HepG2 (cell line): ENCODE measurements around the gene TAF1C. TPM values are rescaled to one million over a fixed set of nuclear protein-coding genes. Genes with fewer than 3 reads are reported as not detected.

Experiments used
- ATM ChIP-seq: fragments of 450-650 bp; IDR thresholded peaks from 2 replicates; pipeline ENCODE4 v1.7.1; 2017; ENCODE audit warnings: mild to moderate bottlenecking, borderline replicate concordance
- CENPT ChIP-seq: sonication (generic); formaldehyde crosslinking; IDR thresholded peaks from 2 replicates; pipeline ENCODE4 v1.8.0; 2022; ENCODE audit warnings: low read depth, mild to moderate bottlenecking, moderate library complexity, missing genetic modification reagents
- HOXD1 ChIP-seq: sonication (generic); formaldehyde crosslinking; IDR thresholded peaks from 2 replicates; pipeline ENCODE4 v1.5.0; 2020; ENCODE audit warnings: missing genetic modification reagents
- KDM5B ChIP-seq: sonication (generic); formaldehyde crosslinking; IDR thresholded peaks from 2 replicates; pipeline ENCODE4 v1.4.0; 2020; ENCODE audit warnings: missing genetic modification reagents, mild to moderate bottlenecking, borderline replicate concordance
- NFYB ChIP-seq: sonication (generic); formaldehyde crosslinking; IDR thresholded peaks from 2 replicates; pipeline ENCODE4 v1.4.0; 2020; ENCODE audit warnings: missing genetic modification reagents
- ZNF549 ChIP-seq: sonication (generic); formaldehyde crosslinking; IDR thresholded peaks from 2 replicates; pipeline ENCODE4 v1.5.0; 2020; ENCODE audit warnings: missing genetic modification reagents
- ZNF670 ChIP-seq: sonication (generic); formaldehyde crosslinking; IDR thresholded peaks from 2 replicates; pipeline ENCODE4 v1.8.0; 2022; ENCODE audit warnings: mild to moderate bottlenecking, missing genetic modification reagents, borderline replicate concordance
- ZNF720 ChIP-seq: sonication (generic); formaldehyde crosslinking; IDR thresholded peaks from 2 replicates; pipeline ENCODE4 v1.4.0; 2020; ENCODE audit warnings: missing genetic modification reagents
- polyA plus RNA-seq, 8 experiments: library from polyadenylated mRNA; depleted of rRNA in 3 of 8; stranded (reverse) in 7 of 8; unstranded in 1 of 8; fragments of >200 nt; fragmentation: Illumina TruSeq in 4 of 8; extraction: Trizol in 4 of 8; gene quantifications; 2 replicates each; pipeline versions ENCODE4 v1.2.1 to v1.2.3, GENCODE V29; 2011 to 2016; ENCODE audit warnings: low read depth in 4 of 8, missing spikeins in 1 of 8, mixed read lengths in 1 of 8; ENCODE audit not compliant: insufficient read depth in 1 of 8
- total RNA-seq, 5 experiments: library from RNA; depleted of rRNA; stranded (reverse); fragments of >200 nt; fragmentation: Illumina TruSeq; extraction: Trizol; gene quantifications; 2 replicates each; pipeline ENCODE4 v1.2.3, GENCODE V29; 2016; ENCODE audit warnings: low read depth in 1 of 5
- TF ChIP-seq, protein P1 (sequence below): sonication (generic); formaldehyde crosslinking; conservative IDR thresholded peaks from 2 replicates; pipeline ENCODE4 v1.4.0; 2020; ENCODE audit warnings: missing genetic modification reagents
- TF ChIP-seq, protein P2 (sequence below): sonication (generic); formaldehyde crosslinking; IDR thresholded peaks from 2 replicates; pipeline ENCODE4 v1.5.0; 2020; ENCODE audit warnings: mild to moderate bottlenecking, missing genetic modification reagents, borderline replicate concordance
- TF ChIP-seq, protein P3 (sequence below): sonication (generic); formaldehyde crosslinking; IDR thresholded peaks from 2 replicates; pipeline ENCODE4 v1.4.0; 2020; ENCODE audit warnings: mild to moderate bottlenecking, missing genetic modification reagents
- TF ChIP-seq, protein P4 (sequence below): sonication (generic); formaldehyde crosslinking; IDR thresholded peaks from 2 replicates; pipeline ENCODE4 v1.4.0; 2020; ENCODE audit warnings: missing genetic modification reagents, borderline replicate concordance

The TAF1C gene
- total and polyA plus RNA-seq, 2 of the 13 experiments (the other 11 are each of a cell fraction or from before 2014, with no cell fraction given): 15.6 to 20.8 TPM

DNA sequence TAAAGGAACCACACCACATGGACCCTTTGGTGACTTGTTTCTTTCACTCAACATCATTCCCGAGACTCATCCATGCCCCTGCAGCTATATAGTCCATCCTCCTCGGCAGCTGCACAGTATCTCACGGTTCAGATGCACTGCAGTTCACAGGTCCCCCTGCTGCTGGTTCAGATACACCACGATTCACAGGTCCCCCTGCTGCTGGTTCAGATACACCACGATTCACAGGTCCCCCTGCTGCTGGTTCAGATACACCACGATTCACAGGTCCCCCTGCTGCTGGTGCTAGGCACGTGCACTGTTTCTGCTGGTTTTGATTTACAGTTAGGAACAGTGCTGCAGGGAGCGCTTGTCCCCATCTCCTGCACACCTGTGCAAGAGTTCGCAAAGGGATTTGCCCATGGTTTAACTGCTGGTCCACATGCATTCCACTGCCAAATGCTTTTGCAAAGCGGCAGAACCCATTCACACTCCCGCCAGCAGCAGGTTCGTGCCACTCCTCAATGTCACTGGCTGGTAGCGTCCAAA lies 45.6 kb downstream of the TAF1C start (continued):
- TF ChIP-seq, protein P1, sequence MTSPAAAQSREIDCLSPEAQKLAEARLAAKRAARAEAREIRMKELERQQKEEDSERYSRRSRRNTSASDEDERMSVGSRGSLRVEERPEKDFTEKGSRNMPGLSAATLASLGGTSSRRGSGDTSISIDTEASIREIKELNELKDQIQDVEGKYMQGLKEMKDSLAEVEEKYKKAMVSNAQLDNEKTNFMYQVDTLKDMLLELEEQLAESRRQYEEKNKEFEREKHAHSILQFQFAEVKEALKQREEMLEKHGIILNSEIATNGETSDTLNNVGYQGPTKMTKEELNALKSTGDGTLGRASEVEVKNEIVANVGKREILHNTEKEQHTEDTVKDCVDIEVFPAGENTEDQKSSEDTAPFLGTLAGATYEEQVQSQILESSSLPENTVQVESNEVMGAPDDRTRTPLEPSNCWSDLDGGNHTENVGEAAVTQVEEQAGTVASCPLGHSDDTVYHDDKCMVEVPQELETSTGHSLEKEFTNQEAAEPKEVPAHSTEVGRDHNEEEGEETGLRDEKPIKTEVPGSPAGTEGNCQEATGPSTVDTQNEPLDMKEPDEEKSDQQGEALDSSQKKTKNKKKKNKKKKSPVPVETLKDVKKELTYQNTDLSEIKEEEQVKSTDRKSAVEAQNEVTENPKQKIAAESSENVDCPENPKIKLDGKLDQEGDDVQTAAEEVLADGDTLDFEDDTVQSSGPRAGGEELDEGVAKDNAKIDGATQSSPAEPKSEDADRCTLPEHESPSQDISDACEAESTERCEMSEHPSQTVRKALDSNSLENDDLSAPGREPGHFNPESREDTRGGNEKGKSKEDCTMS (CRISPR knock-in tag): no peak
- TF ChIP-seq ZNF720 (no peak), ATM (no peak), KDM5B (CRISPR knock-in tag) (no peak), HOXD1 (no peak), NFYB (no peak), ZNF549 (CRISPR knock-in tag) (no peak), CENPT (no peak), ZNF670 (CRISPR knock-in tag) (no peak)
- TF ChIP-seq, protein P2, sequence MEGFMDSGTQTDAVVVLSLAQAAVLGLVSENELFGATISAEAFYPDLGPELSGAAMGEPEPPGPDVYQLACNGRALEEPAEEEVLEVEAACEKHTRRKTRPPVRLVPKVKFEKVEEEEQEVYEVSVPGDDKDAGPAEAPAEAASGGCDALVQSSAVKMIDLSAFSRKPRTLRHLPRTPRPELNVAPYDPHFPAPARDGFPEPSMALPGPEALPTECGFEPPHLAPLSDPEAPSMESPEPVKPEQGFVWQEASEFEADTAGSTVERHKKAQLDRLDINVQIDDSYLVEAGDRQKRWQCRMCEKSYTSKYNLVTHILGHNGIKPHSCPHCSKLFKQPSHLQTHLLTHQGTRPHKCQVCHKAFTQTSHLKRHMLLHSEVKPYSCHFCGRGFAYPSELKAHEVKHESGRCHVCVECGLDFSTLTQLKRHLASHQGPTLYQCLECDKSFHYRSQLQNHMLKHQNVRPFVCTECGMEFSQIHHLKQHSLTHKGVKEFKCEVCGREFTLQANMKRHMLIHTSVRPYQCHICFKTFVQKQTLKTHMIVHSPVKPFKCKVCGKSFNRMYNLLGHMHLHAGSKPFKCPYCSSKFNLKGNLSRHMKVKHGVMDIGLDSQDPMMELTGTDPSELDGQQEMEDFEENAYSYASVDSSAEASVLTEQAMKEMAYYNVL: no peak; the same call in 1 of the 2 replicates
- TF ChIP-seq, protein P3, sequence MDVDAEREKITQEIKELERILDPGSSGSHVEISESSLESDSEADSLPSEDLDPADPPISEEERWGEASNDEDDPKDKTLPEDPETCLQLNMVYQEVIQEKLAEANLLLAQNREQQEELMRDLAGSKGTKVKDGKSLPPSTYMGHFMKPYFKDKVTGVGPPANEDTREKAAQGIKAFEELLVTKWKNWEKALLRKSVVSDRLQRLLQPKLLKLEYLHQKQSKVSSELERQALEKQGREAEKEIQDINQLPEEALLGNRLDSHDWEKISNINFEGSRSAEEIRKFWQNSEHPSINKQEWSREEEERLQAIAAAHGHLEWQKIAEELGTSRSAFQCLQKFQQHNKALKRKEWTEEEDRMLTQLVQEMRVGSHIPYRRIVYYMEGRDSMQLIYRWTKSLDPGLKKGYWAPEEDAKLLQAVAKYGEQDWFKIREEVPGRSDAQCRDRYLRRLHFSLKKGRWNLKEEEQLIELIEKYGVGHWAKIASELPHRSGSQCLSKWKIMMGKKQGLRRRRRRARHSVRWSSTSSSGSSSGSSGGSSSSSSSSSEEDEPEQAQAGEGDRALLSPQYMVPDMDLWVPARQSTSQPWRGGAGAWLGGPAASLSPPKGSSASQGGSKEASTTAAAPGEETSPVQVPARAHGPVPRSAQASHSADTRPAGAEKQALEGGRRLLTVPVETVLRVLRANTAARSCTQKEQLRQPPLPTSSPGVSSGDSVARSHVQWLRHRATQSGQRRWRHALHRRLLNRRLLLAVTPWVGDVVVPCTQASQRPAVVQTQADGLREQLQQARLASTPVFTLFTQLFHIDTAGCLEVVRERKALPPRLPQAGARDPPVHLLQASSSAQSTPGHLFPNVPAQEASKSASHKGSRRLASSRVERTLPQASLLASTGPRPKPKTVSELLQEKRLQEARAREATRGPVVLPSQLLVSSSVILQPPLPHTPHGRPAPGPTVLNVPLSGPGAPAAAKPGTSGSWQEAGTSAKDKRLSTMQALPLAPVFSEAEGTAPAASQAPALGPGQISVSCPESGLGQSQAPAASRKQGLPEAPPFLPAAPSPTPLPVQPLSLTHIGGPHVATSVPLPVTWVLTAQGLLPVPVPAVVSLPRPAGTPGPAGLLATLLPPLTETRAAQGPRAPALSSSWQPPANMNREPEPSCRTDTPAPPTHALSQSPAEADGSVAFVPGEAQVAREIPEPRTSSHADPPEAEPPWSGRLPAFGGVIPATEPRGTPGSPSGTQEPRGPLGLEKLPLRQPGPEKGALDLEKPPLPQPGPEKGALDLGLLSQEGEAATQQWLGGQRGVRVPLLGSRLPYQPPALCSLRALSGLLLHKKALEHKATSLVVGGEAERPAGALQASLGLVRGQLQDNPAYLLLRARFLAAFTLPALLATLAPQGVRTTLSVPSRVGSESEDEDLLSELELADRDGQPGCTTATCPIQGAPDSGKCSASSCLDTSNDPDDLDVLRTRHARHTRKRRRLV: no peak
- TF ChIP-seq, protein P4, sequence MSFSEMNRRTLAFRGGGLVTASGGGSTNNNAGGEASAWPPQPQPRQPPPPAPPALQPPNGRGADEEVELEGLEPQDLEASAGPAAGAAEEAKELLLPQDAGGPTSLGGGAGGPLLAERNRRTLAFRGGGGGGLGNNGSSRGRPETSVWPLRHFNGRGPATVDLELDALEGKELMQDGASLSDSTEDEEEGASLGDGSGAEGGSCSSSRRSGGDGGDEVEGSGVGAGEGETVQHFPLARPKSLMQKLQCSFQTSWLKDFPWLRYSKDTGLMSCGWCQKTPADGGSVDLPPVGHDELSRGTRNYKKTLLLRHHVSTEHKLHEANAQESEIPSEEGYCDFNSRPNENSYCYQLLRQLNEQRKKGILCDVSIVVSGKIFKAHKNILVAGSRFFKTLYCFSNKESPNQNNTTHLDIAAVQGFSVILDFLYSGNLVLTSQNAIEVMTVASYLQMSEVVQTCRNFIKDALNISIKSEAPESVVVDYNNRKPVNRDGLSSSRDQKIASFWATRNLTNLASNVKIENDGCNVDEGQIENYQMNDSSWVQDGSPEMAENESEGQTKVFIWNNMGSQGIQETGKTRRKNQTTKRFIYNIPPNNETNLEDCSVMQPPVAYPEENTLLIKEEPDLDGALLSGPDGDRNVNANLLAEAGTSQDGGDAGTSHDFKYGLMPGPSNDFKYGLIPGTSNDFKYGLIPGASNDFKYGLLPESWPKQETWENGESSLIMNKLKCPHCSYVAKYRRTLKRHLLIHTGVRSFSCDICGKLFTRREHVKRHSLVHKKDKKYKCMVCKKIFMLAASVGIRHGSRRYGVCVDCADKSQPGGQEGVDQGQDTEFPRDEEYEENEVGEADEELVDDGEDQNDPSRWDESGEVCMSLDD (CRISPR knock-in tag): no peak
